Stimulated activated CD4-positive, alpha-beta T cell treated with anti-CD3 and anti-CD28 coated beads, Interleukin-12 subunit alpha, Interleukin-12 subunit beta, amount 100 ng/mL, for 48 hours (primary cell): ENCODE results near the gene ADAMTS18.
"Not testable (repeated sequence)": the region's sequence is repeated elsewhere in the genome, so short reads cannot be mapped to it uniquely, and the experiment has no call there.

ENCODE experiments used
- DNase-seq, 3 donors: peaks; one replicate each; pipeline ENCODE4 v3.0.0-alpha.2; 2020; ENCODE audit warnings: low read depth in 2 of 3, low spot score in 1 of 3

ADAMTS18 gene, protein sequence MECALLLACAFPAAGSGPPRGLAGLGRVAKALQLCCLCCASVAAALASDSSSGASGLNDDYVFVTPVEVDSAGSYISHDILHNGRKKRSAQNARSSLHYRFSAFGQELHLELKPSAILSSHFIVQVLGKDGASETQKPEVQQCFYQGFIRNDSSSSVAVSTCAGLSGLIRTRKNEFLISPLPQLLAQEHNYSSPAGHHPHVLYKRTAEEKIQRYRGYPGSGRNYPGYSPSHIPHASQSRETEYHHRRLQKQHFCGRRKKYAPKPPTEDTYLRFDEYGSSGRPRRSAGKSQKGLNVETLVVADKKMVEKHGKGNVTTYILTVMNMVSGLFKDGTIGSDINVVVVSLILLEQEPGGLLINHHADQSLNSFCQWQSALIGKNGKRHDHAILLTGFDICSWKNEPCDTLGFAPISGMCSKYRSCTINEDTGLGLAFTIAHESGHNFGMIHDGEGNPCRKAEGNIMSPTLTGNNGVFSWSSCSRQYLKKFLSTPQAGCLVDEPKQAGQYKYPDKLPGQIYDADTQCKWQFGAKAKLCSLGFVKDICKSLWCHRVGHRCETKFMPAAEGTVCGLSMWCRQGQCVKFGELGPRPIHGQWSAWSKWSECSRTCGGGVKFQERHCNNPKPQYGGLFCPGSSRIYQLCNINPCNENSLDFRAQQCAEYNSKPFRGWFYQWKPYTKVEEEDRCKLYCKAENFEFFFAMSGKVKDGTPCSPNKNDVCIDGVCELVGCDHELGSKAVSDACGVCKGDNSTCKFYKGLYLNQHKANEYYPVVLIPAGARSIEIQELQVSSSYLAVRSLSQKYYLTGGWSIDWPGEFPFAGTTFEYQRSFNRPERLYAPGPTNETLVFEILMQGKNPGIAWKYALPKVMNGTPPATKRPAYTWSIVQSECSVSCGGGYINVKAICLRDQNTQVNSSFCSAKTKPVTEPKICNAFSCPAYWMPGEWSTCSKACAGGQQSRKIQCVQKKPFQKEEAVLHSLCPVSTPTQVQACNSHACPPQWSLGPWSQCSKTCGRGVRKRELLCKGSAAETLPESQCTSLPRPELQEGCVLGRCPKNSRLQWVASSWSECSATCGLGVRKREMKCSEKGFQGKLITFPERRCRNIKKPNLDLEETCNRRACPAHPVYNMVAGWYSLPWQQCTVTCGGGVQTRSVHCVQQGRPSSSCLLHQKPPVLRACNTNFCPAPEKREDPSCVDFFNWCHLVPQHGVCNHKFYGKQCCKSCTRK (N-terminal part only)

DNA sequence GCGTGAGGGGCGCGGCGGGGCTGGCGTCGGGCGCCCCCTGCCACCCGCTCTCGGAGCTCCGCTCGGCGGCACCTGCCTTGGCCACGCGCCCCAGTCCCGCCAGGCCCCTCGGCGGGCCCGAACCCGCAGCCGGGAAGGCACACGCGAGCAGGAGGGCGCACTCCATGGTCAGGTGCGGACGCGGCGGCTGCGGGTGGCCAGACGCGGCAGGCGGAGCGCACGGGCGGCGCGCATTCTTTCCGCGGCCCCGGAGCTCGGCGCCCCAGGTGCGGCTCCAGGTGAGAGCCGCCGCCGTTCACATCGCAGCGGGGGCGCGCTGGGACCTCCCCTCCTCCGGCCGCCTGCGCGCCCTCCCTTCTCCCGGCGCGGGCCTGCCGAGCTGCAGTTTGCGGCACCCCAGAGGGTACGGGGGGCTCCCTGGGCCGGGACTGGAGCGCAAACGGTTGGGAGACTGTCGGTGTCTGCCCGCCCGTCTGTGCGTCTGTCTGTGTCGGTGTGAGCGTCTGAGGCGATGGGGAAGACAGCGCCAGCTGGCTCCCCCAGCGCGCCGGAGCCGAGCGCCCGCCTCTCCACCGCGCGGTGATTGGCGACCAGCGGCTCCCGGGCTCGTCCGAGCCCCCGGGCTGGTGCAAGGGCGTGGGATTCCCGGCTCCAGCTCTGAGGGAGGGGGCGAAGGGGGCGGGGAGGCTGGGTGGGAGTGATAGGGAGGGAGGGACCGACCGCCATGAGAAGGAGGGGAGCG lies at the start of gene ADAMTS18:
Gene ADAMTS18 (minus strand): TSS at position 505 of the 742 bp plus-strand sequence. CDS start 339 bp downstream, at position 166.
- DNase-seq = no peak

GRCh38 chr16:77480681-77481315 lies 46.0 kb upstream of the ADAMTS18 start:
- no peak for DNase-seq

- no peak for DNase-seq
These were observed 37.4 kb upstream of the ADAMTS18 start for GRCh38 chr16:77472262-77472661.

DNA sequence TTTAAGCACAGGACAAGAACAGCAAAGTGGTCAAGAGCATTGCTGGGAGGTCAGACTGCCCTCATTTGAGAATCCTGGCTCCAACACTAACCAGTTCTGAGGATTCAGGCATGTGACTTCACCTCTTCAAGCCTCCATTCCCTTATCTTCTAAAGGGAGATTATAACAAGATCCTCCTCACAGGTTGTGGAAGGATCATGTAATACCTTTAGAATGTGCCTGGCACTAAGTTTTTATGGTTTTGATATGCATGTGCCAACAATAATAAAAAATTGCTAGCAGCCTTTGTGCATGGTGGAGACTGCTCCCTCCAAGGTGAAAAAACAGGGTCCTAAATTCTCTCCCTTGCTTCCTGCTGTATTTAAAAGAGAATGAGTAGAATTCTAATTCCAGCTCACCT lies 36.0 kb upstream of the ADAMTS18 start:
- no peak for DNase-seq

GRCh38 chr16:77469634-77470033 lies 34.8 kb upstream of the ADAMTS18 start:
- no peak for DNase-seq

DNA sequence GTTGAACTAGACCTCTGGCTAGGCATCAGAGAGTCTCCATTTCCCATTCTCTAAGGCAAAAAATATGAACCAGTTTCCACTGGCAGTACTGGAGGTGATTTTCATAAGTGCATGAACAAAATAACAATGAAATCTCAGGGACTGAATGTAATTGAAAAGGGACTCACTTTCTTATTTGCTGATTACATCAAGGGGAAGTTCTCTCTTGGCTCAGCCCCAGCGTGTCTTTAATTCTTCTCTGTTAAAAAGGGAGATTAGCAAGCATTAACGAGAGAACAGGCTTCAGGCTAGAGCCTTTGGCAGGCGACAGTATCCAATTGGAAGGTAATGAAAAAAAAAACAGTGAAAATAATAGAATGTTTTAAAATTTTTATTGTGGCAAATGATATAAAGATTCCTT lies 34.0 kb upstream of the ADAMTS18 start:
- DNase-seq = no peak

DNA sequence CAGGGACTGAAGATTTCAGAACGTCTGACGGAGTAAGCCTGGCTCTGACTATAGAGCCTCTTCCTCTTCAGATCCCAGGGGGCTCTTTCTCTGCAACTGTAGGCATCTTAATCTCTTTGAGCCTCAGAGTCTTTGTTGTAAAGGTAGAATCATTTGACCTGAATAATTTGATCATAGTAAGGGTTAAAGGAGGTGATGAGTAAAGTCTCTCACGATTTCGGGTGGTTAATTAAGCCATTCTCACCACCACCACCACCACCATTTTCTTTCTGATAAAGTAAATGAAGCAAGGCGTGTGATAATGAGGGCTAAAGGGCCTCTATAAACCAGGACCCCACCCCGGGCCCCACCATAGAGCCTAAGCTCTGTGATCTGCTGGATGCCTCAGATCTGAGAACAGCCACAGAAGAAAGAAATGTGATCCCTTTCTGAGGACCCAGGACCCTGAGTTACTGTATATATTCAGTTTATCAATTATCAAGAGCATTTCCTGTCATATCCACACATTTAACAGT lies 33.0 kb upstream of the ADAMTS18 start:
- DNase-seq = no peak

- DNase-seq = not testable (repeated sequence)
These were observed 28.8 kb upstream of the ADAMTS18 start for GRCh38 chr16:77463659-77464058.

- no peak for DNase-seq
These were observed 28.1 kb upstream of the ADAMTS18 start for GRCh38 chr16:77462894-77463293.

DNA sequence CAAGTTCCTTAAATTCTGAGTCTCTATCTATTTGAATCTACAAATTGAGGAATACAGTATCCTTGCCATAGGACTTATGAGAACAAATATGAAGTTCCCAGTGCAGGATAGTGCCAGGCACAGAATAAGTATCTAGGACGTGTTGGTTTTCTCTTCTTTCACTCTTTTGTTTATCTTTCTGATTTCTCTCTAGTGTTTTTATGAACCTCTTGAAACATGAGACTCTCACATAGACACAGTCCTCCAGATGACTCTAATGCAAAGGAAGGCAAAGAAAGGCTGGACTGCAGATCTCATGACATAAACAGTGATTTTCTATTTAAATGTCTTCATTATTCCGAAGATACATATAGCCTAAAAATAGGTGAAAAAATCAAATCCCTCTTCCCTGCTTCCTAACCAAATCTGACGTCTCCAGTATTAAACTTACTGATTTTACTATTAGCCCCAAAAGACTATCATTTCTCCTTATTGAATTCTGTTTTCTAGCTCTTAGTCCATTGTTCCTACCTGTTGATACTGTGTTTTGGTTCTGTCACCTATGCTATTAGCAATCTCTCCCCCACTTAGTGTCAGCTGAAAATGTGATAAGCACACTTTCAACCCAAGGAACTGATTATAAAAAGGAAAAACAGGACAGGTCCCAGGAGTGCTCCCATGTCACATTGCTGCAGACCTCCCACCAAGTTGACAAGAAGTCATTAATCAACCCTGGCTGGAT lies 24.9 kb upstream of the ADAMTS18 start:
- DNase-seq = no peak

DNA sequence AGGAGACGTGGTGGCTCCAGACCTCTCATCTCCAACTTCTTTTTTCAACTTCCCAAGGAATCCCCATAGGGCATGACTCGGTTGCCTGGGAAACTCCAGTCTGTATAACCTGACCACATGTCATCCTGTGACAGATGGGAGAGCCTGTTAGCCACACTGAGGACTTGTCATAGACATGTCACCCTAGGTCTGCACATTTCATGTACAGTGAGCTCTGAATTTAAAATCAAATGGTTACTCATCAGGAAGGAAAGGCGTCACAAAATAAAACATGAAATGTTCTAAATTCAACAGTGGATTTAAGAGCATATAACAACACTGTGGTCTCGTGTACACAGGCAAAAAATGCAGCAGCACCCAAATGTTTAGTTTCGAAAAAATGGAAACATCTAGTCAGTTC lies 22.2 kb upstream of the ADAMTS18 start:
- no peak for DNase-seq

- no peak for DNase-seq
These were observed 17.4 kb upstream of the ADAMTS18 start for GRCh38 chr16:77452243-77452642.

- DNase-seq = no peak
These were observed 16.1 kb upstream of the ADAMTS18 start for GRCh38 chr16:77450790-77451487.

DNA sequence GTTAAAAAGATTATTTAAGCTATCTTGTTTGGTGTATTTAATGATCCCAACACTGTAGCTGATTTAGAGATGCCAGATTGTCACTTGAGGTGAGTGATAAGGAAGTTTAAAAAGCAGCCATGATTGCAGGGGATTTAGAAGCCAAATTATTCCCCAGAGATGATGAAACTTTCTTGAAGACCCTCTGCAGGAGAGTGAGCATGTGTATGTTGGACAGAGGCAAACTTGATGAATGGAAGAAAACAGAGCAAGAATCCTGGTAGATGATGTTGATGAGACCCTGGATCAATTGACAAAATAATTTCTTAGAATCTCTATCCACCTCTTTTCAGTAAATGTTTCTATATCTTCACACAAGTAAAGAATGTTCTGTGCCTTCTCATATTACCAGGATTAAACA lies 14.4 kb upstream of the ADAMTS18 start:
- DNase-seq = no peak

- no peak for DNase-seq
These were observed 10.5 kb upstream of the ADAMTS18 start for GRCh38 chr16:77445324-77445723.

GRCh38 chr16:77444147-77444460 lies 9.3 kb upstream of the ADAMTS18 start:
- DNase-seq = no peak

- no peak for DNase-seq
These were observed 8.7 kb upstream of the ADAMTS18 start for GRCh38 chr16:77443357-77444146.

- DNase-seq = no peak
These were observed 7.2 kb upstream of the ADAMTS18 start for GRCh38 chr16:77442078-77442477.
